Measurements from ENCODE around the gene ASAP2.

DNA sequence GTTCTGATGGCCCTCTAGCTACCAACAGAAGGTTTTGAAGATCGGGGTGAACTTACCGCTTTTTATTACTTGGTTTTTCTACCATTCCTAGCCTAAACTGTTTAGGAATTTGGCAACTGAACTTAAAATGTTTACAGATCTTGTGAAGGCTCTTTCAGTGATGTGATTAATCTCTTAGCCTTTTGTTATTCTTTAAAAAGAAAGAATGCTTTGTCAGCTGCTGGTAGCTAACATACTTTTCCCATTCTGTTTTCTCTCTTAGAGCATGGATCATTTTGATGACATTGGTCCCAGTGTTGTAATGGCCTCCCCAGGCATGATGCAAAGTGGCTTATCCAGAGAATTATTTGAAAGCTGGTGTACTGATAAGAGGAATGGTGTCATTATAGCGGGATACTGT, 234.9 kb downstream of the ASAP2 start:
- no peak for TF ChIP-seq POLR2AphosphoS5 (IDR thresholded peaks at IDR 0.05)
- TF ChIP-seq, protein P1, sequence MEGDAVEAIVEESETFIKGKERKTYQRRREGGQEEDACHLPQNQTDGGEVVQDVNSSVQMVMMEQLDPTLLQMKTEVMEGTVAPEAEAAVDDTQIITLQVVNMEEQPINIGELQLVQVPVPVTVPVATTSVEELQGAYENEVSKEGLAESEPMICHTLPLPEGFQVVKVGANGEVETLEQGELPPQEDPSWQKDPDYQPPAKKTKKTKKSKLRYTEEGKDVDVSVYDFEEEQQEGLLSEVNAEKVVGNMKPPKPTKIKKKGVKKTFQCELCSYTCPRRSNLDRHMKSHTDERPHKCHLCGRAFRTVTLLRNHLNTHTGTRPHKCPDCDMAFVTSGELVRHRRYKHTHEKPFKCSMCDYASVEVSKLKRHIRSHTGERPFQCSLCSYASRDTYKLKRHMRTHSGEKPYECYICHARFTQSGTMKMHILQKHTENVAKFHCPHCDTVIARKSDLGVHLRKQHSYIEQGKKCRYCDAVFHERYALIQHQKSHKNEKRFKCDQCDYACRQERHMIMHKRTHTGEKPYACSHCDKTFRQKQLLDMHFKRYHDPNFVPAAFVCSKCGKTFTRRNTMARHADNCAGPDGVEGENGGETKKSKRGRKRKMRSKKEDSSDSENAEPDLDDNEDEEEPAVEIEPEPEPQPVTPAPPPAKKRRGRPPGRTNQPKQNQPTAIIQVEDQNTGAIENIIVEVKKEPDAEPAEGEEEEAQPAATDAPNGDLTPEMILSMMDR (IDR thresholded peaks at IDR 0.05; ENCODE audit: poor library complexity, severe bottlenecking): no peak
- TF ChIP-seq, protein P2, sequence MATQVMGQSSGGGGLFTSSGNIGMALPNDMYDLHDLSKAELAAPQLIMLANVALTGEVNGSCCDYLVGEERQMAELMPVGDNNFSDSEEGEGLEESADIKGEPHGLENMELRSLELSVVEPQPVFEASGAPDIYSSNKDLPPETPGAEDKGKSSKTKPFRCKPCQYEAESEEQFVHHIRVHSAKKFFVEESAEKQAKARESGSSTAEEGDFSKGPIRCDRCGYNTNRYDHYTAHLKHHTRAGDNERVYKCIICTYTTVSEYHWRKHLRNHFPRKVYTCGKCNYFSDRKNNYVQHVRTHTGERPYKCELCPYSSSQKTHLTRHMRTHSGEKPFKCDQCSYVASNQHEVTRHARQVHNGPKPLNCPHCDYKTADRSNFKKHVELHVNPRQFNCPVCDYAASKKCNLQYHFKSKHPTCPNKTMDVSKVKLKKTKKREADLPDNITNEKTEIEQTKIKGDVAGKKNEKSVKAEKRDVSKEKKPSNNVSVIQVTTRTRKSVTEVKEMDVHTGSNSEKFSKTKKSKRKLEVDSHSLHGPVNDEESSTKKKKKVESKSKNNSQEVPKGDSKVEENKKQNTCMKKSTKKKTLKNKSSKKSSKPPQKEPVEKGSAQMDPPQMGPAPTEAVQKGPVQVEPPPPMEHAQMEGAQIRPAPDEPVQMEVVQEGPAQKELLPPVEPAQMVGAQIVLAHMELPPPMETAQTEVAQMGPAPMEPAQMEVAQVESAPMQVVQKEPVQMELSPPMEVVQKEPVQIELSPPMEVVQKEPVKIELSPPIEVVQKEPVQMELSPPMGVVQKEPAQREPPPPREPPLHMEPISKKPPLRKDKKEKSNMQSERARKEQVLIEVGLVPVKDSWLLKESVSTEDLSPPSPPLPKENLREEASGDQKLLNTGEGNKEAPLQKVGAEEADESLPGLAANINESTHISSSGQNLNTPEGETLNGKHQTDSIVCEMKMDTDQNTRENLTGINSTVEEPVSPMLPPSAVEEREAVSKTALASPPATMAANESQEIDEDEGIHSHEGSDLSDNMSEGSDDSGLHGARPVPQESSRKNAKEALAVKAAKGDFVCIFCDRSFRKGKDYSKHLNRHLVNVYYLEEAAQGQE (IDR thresholded peaks at IDR 0.05; ENCODE audit: borderline replicate concordance): no peak
